ENCODE data around the gene ZNF585A. TPM values are rescaled to one million over a fixed set of nuclear protein-coding genes. Genes with fewer than 3 reads are reported as not detected.
A peak's percentile ranks its signal among the peaks of the same experiment; 100 is the strongest.
"Not testable (repeated sequence)": the region's sequence is repeated elsewhere in the genome, so short reads cannot be mapped to it uniquely, and the experiment has no call there.

Gene ZNF585A
- total and polyA plus RNA-seq, 7 experiments from 2014 or later, result 3.5 to 56.8 (median 22.4) TPM

- peaks cover 35 to 91% (median 86%) of the 10 kb centered on the region in 5 donors for H3K36me3 Mint-ChIP-seq
- no peaks in the 10 kb centered on the region for H3K27me3 Mint-ChIP-seq
- Histone ChIP-seq H3K4me1 (ENCODE audit: control insufficient read depth in 2 of 2, insufficient read depth in 2 of 2, low read length in 2 of 2) (no peaks in the 10 kb centered on the region), H3K27me3 (ENCODE audit: control insufficient read depth in 2 of 2, insufficient read depth in 2 of 2, low read length in 2 of 2) (no peaks in the 10 kb centered on the region), H3K9me3 (ENCODE audit: control insufficient read depth in 2 of 3, low read length in 3 of 3) (peaks cover 8 to 78% (median 35%) of the 10 kb centered on the region in 3 experiments), H3K36me3 (ENCODE audit: control insufficient read depth in 2 of 3, insufficient read depth in 3 of 3, low read length in 3 of 3) (peaks cover 0 to 63% (median 20%) of the 10 kb centered on the region in 3 experiments), H3K27ac (ENCODE audit: low read depth, low read length) (no peak overlapping the region), H3K4me3 (ENCODE audit: low read length) (no peak overlapping the region)
- ChIA-PET CTCF (no interaction called here), POLR2A (no interaction called here)
- ATAC-seq, result no peak
- no peak for DNase-seq
- no peak overlapping the region for H3K4me3 Mint-ChIP-seq
- no peak overlapping the region for H3K27ac Mint-ChIP-seq
- intact Hi-C loops (cut with micrococcal nuclease), result no loop called here
- H3K4me1 Mint-ChIP-seq, result peaks cover 0 to 4% (median 0%) of the 10 kb centered on the region in 7 donors
- H3K9me3 Mint-ChIP-seq, result peaks cover 10 to 100% (median 74%) of the 10 kb centered on the region in 11 donors
These were observed 12.3 kb downstream of the ZNF585A start for GRCh38 chr19:37160153-37160552.

GRCh38 chr19:37148214-37148613 lies 24.3 kb downstream of the ZNF585A start:
- Histone ChIP-seq H3K27ac (ENCODE audit: low read depth, low read length) (no peak overlapping the region), H3K9me3 (ENCODE audit: control insufficient read depth in 2 of 3, low read length in 3 of 3) (peaks cover 10 to 81% (median 31%) of the 10 kb centered on the region in 3 experiments), H3K4me1 (ENCODE audit: control insufficient read depth in 2 of 2, insufficient read depth in 2 of 2, low read length in 2 of 2) (no peaks in the 10 kb centered on the region), H3K36me3 (ENCODE audit: control insufficient read depth in 2 of 3, insufficient read depth in 3 of 3, low read length in 3 of 3) (peaks cover 0 to 28% (median 0%) of the 10 kb centered on the region in 3 experiments), H3K4me3 (ENCODE audit: low read length) (peak overlapping the region; percentile 5), H3K27me3 (ENCODE audit: control insufficient read depth in 2 of 2, insufficient read depth in 2 of 2, low read length in 2 of 2) (no peaks in the 10 kb centered on the region)
- peaks cover 24 to 68% (median 52%) of the 10 kb centered on the region in 5 donors for H3K36me3 Mint-ChIP-seq
- H3K4me1 Mint-ChIP-seq, result no peaks in the 10 kb centered on the region
- POLR2A ChIA-PET, result no interaction called here
- no peak for DNase-seq
- ATAC-seq, result no peak
- H3K27ac Mint-ChIP-seq, result no peak overlapping the region
- H3K9me3 Mint-ChIP-seq, result peaks cover 16 to 92% (median 65%) of the 10 kb centered on the region in 11 donors
- H3K4me3 Mint-ChIP-seq, result no peak overlapping the region
- CTCF ChIA-PET, result no interaction called here
- no peaks in the 10 kb centered on the region for H3K27me3 Mint-ChIP-seq
- intact Hi-C loops (cut with micrococcal nuclease), result no loop called here

- no peaks in the 10 kb centered on the region for H3K4me1 Mint-ChIP-seq
- H3K4me1 ChIP-seq (ENCODE audit: control insufficient read depth in 2 of 2, insufficient read depth in 2 of 2, low read length in 2 of 2), result no peaks in the 10 kb centered on the region
- intact Hi-C loops (cut with micrococcal nuclease), result no loop called here
- H3K9me3 Mint-ChIP-seq, result peaks cover 17 to 100% (median 71%) of the 10 kb centered on the region in 11 donors
- ATAC-seq (no peak), DNase-seq (no peak)
- H3K27me3 ChIP-seq (ENCODE audit: control insufficient read depth in 2 of 2, insufficient read depth in 2 of 2, low read length in 2 of 2), result no peaks in the 10 kb centered on the region
- peaks cover 20 to 93% (median 42%) of the 10 kb centered on the region in 3 experiments for H3K9me3 ChIP-seq (ENCODE audit: control insufficient read depth in 2 of 3, low read length in 3 of 3)
- H3K4me3 Mint-ChIP-seq, result no peak overlapping the region
- no peaks in the 10 kb centered on the region for H3K36me3 ChIP-seq (ENCODE audit: control insufficient read depth in 2 of 3, insufficient read depth in 3 of 3, low read length in 3 of 3)
- CTCF ChIA-PET, result no interaction called here
- peaks cover 11 to 47% (median 29%) of the 10 kb centered on the region in 5 donors for H3K36me3 Mint-ChIP-seq
- no peak overlapping the region for H3K27ac Mint-ChIP-seq
- POLR2A ChIA-PET, result no interaction called here
- no peaks in the 10 kb centered on the region for H3K27me3 Mint-ChIP-seq
- H3K4me3 ChIP-seq (ENCODE audit: low read length), result no peak overlapping the region
- no peak overlapping the region for H3K27ac ChIP-seq (ENCODE audit: low read depth, low read length)
These were observed 36.4 kb downstream of the ZNF585A start for GRCh38 chr19:37136111-37136510.

GRCh38 chr19:37128821-37129177 lies 43.7 kb downstream of the ZNF585A start:
- H3K4me3 ChIP-seq (ENCODE audit: low read length), result peak overlapping the region; percentile 39
- intact Hi-C loops (cut with micrococcal nuclease), result no loop called here
- H3K27ac ChIP-seq (ENCODE audit: low read depth, low read length), result no peak overlapping the region
- Mint-ChIP-seq H3K4me1 (no peaks in the 10 kb centered on the region), H3K27ac (no peak overlapping the region), H3K27me3 (no peaks in the 10 kb centered on the region), H3K4me3 (no peak overlapping the region), H3K9me3 (peaks cover 23 to 100% (median 88%) of the 10 kb centered on the region in 11 donors), H3K36me3 (peaks cover 53 to 77% (median 70%) of the 10 kb centered on the region in 5 donors)
- no peaks in the 10 kb centered on the region for H3K4me1 ChIP-seq (ENCODE audit: control insufficient read depth in 2 of 2, insufficient read depth in 2 of 2, low read length in 2 of 2)
- peaks cover 52 to 99% (median 71%) of the 10 kb centered on the region in 3 experiments for H3K9me3 ChIP-seq (ENCODE audit: control insufficient read depth in 2 of 3, low read length in 3 of 3)
- no peak for ATAC-seq
- ChIA-PET POLR2A (interaction anchor here (0.5 kb wide), 1 partner anchor 529 kb away, joined by 7 read pairs; no protein-coding TSS in a partner anchor), CTCF (no interaction called here)
- H3K27me3 ChIP-seq (ENCODE audit: control insufficient read depth in 2 of 2, insufficient read depth in 2 of 2, low read length in 2 of 2), result no peaks in the 10 kb centered on the region
- no peak for DNase-seq
- H3K36me3 ChIP-seq (ENCODE audit: control insufficient read depth in 2 of 3, insufficient read depth in 3 of 3, low read length in 3 of 3), result peaks cover 12 to 32% (median 15%) of the 10 kb centered on the region in 3 experiments

- Mint-ChIP-seq H3K36me3 (peaks cover 50 to 73% (median 71%) of the 10 kb centered on the region in 5 donors), H3K27me3 (no peaks in the 10 kb centered on the region), H3K9me3 (peaks cover 22 to 100% (median 87%) of the 10 kb centered on the region in 11 donors), H3K27ac (no peak overlapping the region), H3K4me3 (no peak overlapping the region), H3K4me1 (no peaks in the 10 kb centered on the region)
- H3K27ac ChIP-seq (ENCODE audit: low read depth, low read length), result no peak overlapping the region
- peak overlapping the region; percentile 39 for H3K4me3 ChIP-seq (ENCODE audit: low read length)
- CTCF ChIA-PET, result no interaction called here
- no peak for DNase-seq
- ATAC-seq, result no peak
- H3K36me3 ChIP-seq (ENCODE audit: control insufficient read depth in 2 of 3, insufficient read depth in 3 of 3, low read length in 3 of 3), result peaks cover 12 to 32% (median 15%) of the 10 kb centered on the region in 3 experiments
- intact Hi-C loops (cut with micrococcal nuclease), result no loop called here
- H3K4me1 ChIP-seq (ENCODE audit: control insufficient read depth in 2 of 2, insufficient read depth in 2 of 2, low read length in 2 of 2), result no peaks in the 10 kb centered on the region
- H3K27me3 ChIP-seq (ENCODE audit: control insufficient read depth in 2 of 2, insufficient read depth in 2 of 2, low read length in 2 of 2), result no peaks in the 10 kb centered on the region
- POLR2A ChIA-PET, result interaction anchor here (0.5 to 0.8 kb wide), 2 partner anchors 10 to 529 kb away, joined by 3 to 7 read pairs; no protein-coding TSS in a partner anchor
- H3K9me3 ChIP-seq (ENCODE audit: control insufficient read depth in 2 of 3, low read length in 3 of 3), result peaks cover 52 to 99% (median 66%) of the 10 kb centered on the region in 3 experiments
These were observed 44.3 kb downstream of the ZNF585A start for GRCh38 chr19:37127999-37128820.

GRCh38 chr19:37122093-37122492 lies 50.4 kb downstream of the ZNF585A start:
- H3K27ac Mint-ChIP-seq; DNase-seq; H3K27me3 ChIP-seq (ENCODE audit: control insufficient read depth in 2 of 2, insufficient read depth in 2 of 2, low read length in 2 of 2); CTCF ChIA-PET; POLR2A ChIA-PET; intact Hi-C loops (cut with micrococcal nuclease); H3K4me1 ChIP-seq (ENCODE audit: control insufficient read depth in 2 of 2, insufficient read depth in 2 of 2, low read length in 2 of 2); ATAC-seq; H3K4me3 Mint-ChIP-seq; H3K4me3 ChIP-seq (ENCODE audit: low read length); H3K4me1 Mint-ChIP-seq; H3K27ac ChIP-seq (ENCODE audit: low read depth, low read length); H3K27me3 Mint-ChIP-seq: not testable (repeated sequence)
- H3K9me3 Mint-ChIP-seq, result peaks cover 16 to 81% (median 55%) of the 10 kb centered on the region in 11 donors
- H3K36me3 Mint-ChIP-seq, result peaks cover 29 to 41% (median 34%) of the 10 kb centered on the region in 5 donors
- H3K9me3 ChIP-seq (ENCODE audit: control insufficient read depth in 2 of 3, low read length in 3 of 3), result peaks cover 8 to 46% (median 25%) of the 10 kb centered on the region in 3 experiments
- H3K36me3 ChIP-seq (ENCODE audit: control insufficient read depth in 2 of 3, insufficient read depth in 3 of 3, low read length in 3 of 3), result peaks cover 3 to 12% (median 6%) of the 10 kb centered on the region in 3 experiments
